Fibroblast of skin of scalp (primary cell): ENCODE data around the gene KIAA1958.
"Not testable (repeated sequence)": the region's sequence is repeated elsewhere in the genome, so short reads cannot be mapped to it uniquely, and the experiment has no call there.

ENCODE experiments used
- DNase-seq: peaks from one replicate; pipeline ENCODE4 v3.0.0-alpha.2; 2013

The KIAA1958 gene

GRCh38 chr9:112489876-112490666 lies 3.4 kb downstream of the KIAA1958 start:
- no peak for DNase-seq

DNA sequence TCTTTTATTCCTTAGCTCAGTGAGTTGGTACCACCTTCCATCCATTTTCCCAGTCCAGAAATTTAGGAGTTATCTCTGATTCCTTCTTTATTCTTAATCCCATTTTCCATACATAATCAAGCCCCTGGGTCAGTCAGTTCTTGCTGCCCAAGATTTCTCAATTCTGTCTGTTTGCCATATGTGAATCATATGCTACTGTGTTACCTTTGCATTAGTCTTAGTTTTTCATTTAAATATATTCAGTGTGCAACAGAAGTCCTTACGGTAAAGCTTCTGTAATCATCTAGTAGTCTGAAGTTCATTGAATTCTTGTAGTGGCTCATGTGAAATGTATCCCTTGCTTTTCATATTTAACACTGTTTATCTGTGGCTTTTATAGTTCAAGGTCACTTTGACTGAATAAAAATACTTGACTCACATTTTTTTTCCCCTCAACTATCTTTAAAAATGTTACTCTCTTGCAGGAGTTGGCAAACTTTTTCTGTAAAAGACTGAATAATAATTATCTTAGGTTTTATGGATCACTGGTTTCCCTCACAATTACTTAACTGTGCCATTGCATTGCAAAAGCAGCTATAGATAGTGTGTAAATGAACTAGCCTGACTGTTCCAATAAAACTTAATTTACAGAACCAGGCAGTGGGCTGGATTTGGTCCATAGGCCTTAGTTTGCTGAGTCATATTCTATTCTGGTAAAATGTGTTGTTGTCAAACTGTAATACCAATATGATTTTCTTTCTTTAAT lies 6.9 kb downstream of the KIAA1958 start:
- no peak for DNase-seq

GRCh38 chr9:112494153-112494552 lies 7.5 kb downstream of the KIAA1958 start:
- no peak for DNase-seq

DNA sequence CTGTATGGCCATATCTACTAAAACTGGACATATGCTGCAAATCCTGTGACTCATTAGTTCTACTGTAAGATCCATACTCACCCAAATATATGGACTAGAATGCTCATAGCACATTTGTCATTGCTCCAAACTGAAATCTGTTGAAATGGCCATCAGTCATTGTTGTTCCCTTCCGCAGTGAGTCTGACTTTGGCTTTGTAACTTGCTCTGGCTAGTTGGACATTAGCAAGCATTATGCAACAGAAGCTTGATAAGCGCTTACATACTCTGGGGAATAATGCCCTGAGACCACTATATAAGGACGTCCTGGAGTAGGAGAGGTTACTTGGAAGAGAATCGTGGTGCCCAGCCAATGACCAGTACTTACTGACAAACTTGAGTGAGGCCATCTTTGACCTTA lies 9.0 kb downstream of the KIAA1958 start:
- no peak for DNase-seq

DNA sequence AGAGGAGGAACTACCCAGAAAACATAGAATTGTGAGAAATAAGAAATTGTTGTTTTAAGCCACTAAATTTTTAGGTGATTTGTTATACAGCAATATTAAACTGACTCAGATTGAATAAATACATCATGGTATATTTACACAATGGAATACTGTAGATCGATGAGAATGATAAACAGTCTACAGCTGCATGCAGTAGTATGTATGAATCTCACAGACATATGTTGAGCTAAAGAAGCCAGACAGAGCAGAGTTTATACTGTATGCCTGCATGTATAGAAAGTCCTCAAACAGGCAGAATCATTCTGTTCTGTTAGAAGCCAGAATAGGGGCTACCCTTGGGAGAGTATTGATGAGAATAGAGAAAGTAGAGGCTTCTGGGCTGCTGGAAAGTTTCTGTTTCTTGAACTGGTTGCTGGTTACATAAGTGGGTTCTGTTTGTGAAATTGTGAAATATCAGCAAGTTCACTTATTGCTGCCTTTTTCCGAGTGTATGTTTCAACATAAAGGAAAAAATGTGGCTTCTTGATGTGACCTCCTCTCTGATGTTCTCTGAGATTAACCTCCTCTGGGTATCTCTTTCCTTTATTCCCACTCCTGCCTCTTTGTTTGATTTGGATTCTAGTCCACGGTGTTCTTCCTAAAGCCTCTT lies 9.6 kb downstream of the KIAA1958 start:
- DNase-seq = no peak

GRCh38 chr9:112500842-112501241 lies 14.2 kb downstream of the KIAA1958 start:
- DNase-seq = no peak

DNA sequence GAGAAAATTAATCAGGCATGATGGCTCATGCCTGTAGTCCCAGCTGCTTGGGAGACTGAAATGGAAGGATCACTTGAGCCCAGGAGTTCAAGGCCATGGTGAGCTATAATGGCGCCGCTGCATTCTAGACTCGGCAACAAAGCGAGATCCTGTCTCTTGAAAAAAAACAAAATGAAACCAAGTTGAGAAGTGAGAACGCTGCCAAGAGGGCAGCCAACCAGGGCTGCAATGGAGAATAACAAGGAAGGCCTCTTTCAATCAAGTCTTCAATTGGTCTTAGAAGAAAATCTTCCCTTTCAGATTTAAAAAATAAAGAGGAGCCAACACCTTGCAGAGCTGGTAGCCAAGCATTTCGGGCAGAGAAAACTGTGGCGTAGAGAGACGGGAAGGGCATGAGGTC lies 14.7 kb downstream of the KIAA1958 start:
- no peak for DNase-seq

DNA sequence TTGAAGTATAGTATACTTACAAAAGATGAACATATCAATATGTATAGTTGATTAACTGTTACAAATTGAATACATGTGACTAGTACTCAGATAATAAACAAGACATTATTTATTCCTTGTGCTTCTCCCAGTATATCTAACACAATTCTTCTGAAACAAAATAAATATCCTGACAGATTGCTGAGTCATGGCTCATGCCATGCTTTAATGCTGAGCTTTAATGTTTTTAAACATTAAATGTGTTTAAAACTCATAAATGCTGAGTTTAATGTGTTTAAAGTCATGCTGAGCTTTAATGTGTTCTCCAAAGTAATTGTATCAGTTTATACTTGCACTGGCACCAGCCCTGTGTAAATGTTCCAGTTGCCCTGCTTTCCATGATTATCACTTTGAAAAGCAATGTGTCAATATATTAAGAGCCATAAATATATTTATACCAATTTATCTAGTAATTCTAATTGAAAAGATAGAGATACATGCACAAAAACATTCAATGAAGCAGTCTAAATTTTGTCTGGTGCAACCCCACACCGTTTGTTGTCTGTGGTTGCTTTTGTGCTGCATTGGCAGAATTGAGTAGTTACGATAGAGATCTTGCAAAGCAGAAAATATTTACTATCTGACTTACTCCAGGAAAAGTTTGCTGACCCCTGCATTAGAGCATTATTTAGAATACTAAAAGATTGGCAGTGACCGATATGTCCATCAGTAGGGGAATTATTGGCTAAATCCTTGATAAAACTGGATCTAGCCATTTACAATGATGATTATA lies 15.7 kb downstream of the KIAA1958 start:
- no peak for DNase-seq

- no peak for DNase-seq
Measured at GRCh38 chr9:112503170-112503569, 16.5 kb downstream of the KIAA1958 start.

DNA sequence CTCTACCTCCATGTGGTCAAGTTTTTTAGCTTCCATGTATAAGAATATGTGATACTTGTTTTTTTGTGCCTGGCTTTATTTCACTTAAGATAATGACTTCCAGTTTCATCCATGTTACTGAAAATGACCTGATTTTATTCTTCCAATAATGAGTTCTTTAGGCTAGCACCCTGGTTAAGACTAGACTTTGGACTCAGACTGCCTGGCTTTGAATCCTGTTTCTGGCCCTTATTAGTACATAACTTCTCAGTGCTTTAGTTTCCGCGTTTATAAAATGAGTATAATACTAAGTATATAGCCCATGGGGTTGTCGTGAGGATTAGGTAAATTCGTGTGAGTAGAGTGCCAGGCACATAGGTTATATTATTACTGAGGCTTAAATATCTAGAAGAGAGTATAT lies 18.5 kb downstream of the KIAA1958 start:
- DNase-seq = no peak

- DNase-seq = no peak
Measured at GRCh38 chr9:112505607-112506006, 19.0 kb downstream of the KIAA1958 start.

DNA sequence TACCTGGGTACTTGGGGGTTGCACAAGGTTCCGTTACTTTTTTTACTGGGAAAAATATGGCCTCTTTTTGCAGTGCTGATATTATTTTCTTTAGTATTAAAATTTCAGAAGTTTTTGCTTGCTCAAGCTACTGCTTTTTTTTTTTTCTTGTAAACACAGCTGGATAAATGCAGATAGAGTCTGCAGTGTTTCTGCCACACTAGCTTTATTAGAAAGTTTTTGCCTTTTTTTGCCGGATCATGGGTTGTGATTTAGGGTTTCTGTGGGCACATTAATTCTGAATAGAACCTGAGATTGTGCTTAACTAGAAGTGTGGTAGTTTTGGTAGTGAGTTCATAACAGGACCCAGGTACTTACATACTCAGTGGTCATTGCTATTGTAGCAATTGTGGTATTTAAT lies 19.9 kb downstream of the KIAA1958 start:
- no peak for DNase-seq

GRCh38 chr9:112507001-112507680 lies 20.5 kb downstream of the KIAA1958 start:
- DNase-seq = no peak

DNA sequence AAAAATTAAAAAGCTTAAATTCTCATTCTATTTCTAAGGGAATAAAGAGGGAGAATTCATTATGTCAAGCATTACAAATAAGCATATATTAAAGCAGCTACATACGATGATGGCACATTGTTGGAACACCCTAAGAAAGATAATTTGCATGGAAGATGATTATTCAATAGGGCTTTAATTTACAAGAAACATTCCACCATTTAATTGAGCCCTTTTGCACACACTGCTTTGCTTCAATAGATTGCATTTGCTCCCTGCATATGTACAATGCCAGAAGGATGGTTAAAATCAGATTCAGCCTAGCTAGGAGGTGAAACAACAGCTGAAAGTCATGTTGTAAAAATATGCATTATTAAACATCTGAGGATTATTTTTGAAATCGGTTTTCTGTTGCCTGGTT lies 21.8 kb downstream of the KIAA1958 start:
- no peak for DNase-seq

- not testable (repeated sequence) for DNase-seq
Measured at GRCh38 chr9:112512377-112512776, 25.8 kb downstream of the KIAA1958 start.

DNA sequence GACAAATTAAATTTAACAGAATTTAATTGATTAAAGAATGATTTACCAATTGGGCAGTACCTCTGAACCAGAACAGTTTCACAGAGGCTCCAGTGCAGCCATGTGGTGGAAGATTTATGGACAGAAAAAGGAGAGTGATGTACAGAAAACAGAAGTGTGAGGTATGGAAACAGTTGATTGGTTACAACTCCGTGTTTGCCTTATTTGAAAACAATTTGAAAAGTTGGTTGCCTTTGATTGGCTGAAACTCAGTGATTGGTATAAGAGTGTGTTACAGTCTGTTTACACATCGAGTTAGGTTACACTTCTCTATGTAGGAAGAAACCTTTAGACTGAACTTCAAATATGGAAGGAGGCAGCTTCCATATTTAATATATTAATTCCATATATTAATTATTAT lies 30.1 kb downstream of the KIAA1958 start:
- no peak for DNase-seq

- no peak for DNase-seq
Measured at GRCh38 chr9:112520069-112520468, 33.4 kb downstream of the KIAA1958 start.

GRCh38 chr9:112520656-112521055 lies 34.0 kb downstream of the KIAA1958 start:
- DNase-seq = no peak

DNA sequence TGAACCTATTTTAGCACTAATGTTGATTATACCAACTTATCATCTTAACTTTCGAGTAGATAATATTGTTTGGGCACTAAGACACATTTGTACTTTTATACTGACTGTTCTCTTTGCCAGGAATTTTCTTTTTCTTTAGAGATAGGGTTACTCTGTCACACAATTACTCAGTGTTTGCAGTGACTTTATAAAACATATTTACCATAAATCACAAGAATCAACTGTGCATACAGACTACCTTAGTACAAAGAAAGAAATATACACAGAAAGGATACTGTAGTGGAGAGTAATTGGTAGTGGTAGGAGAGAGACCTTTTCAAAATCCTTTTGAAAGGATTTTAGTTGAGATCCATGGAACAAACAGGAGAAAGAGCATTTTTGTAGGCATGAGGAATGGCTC lies 40.3 kb downstream of the KIAA1958 start:
- DNase-seq = no peak

GRCh38 chr9:112527959-112528358 lies 41.3 kb downstream of the KIAA1958 start:
- DNase-seq = no peak

- no peak for DNase-seq
Measured at GRCh38 chr9:112529316-112529715, 42.7 kb downstream of the KIAA1958 start.

GRCh38 chr9:112530751-112531205 lies 44.2 kb downstream of the KIAA1958 start:
- peak; percentile 71 for DNase-seq
